ENCODE results near the gene TNS2.

TNS2 gene

GRCh38 chr12:53058674-53059433, 9.0 kb downstream of the TNS2 start:
- DNase-seq (ENCODE audit: low spot score): no peak

- no peak for DNase-seq (ENCODE audit: low spot score)
Observed at GRCh38 chr12:53059434-53060063, 9.7 kb downstream of the TNS2 start.

- no peak for DNase-seq (ENCODE audit: low spot score)
Observed at GRCh38 chr12:53060064-53060720, 10.3 kb downstream of the TNS2 start.

GRCh38 chr12:53060721-53061276, 10.9 kb downstream of the TNS2 start:
- no peak for DNase-seq (ENCODE audit: low spot score)

- DNase-seq (ENCODE audit: low spot score): no peak
Observed at GRCh38 chr12:53061404-53062010, 11.6 kb downstream of the TNS2 start.

- no peak for DNase-seq (ENCODE audit: low spot score)
Observed at GRCh38 chr12:53062011-53062961, 12.4 kb downstream of the TNS2 start.

GRCh38 chr12:53062977-53063707, 13.3 kb downstream of the TNS2 start:
- no peak for DNase-seq (ENCODE audit: low spot score)

- no peak for DNase-seq (ENCODE audit: low spot score)
Observed at GRCh38 chr12:53063708-53064612, 14.1 kb downstream of the TNS2 start.

GRCh38 chr12:53064613-53065436, 15.0 kb downstream of the TNS2 start:
- DNase-seq (ENCODE audit: low spot score): no peak

- DNase-seq (ENCODE audit: low spot score): no peak
Observed at GRCh38 chr12:53065470-53065869, 15.6 kb downstream of the TNS2 start.

GRCh38 chr12:53065975-53066931, 16.4 kb downstream of the TNS2 start:
- DNase-seq (ENCODE audit: low spot score): peak; percentile 77

GRCh38 chr12:53067074-53067992, 17.5 kb downstream of the TNS2 start:
- no peak for DNase-seq (ENCODE audit: low spot score)

GRCh38 chr12:53067993-53068770, 18.3 kb downstream of the TNS2 start:
- no peak for DNase-seq (ENCODE audit: low spot score)

- no peak for DNase-seq (ENCODE audit: low spot score)
Observed at GRCh38 chr12:53068811-53069585, 19.1 kb downstream of the TNS2 start.

All from RKO (cell line).